CD14-positive monocyte (primary cell): ENCODE measurements around the gene DMRTC2. TPM values are rescaled to one million over a fixed set of nuclear protein-coding genes. Genes with fewer than 3 reads are reported as not detected.
A peak's percentile ranks its signal among the peaks of the same experiment; 100 is the strongest.

Experiments
- DNase-seq, 3 donors: peaks; one replicate each; pipeline ENCODE4 v3.0.0-alpha.2; 2011 to 2022
- H2AFZ ChIP-seq: 2 replicates; pipeline ENCODE4 v1.6.0; 2012; ENCODE audit warnings: mild to moderate bottlenecking, low read depth, low read length, inconsistent platforms; ENCODE audit not compliant: insufficient read depth, poor library complexity, severe bottlenecking
- H3K27ac ChIP-seq, 2 donors: 1 replicate in 1 of 2; 2 replicates in 1 of 2; pipeline ENCODE4 v1.5.1; 2012 to 2013; ENCODE audit warnings: low read length in 2 of 2, control low read depth in 1 of 2, inconsistent platforms in 1 of 2, low read depth in 1 of 2, mild to moderate bottlenecking in 1 of 2
- H3K27me3 ChIP-seq, 2 donors: one replicate each; pipeline versions ENCODE4 v1.6.0 to v1.6.1; 2011 to 2013; ENCODE audit warnings: low read length in 2 of 2; ENCODE audit not compliant: control insufficient read depth in 2 of 2, insufficient read depth in 2 of 2
- H3K36me3 ChIP-seq, 2 donors: replicated peaks in 1 of 2; 1 replicate in 1 of 2; 2 replicates in 1 of 2; pipeline versions ENCODE4 v1.5.1 to v1.6.1; 2012 to 2013; ENCODE audit warnings: low read length in 2 of 2, control low read depth in 1 of 2, inconsistent platforms in 1 of 2, mild to moderate bottlenecking in 1 of 2; ENCODE audit not compliant: insufficient read depth in 2 of 2, control insufficient read depth in 1 of 2
- H3K4me1 ChIP-seq, 2 donors: 1 replicate in 1 of 2; 2 replicates in 1 of 2; pipeline versions ENCODE4 v1.5.1 to v1.6.1; 2012 to 2013; ENCODE audit warnings: low read length in 2 of 2, control low read depth in 1 of 2, inconsistent platforms in 1 of 2, mild to moderate bottlenecking in 1 of 2, moderate library complexity in 1 of 2; ENCODE audit not compliant: insufficient read depth in 2 of 2, control insufficient read depth in 1 of 2
- H3K4me2 ChIP-seq: replicated peaks from 2 replicates; pipeline ENCODE3; 2012; ENCODE audit warnings: low read length, moderate library complexity, mild to moderate bottlenecking; ENCODE audit not compliant: poor library complexity, severe bottlenecking; ENCODE audit errors: extremely low read depth
- H3K4me3 ChIP-seq, 3 experiments: fragments of 200-600 bp in 1 of 3; sonication (generic) in 1 of 3; replicated peaks in 1 of 3; 1 replicate in 2 of 3; 2 replicates in 1 of 3; pipeline ENCODE4 v1.5.1; 2011 to 2013; ENCODE audit warnings: low read length in 3 of 3, mild to moderate bottlenecking in 3 of 3, control low read depth in 2 of 3, low read depth in 2 of 3, inconsistent platforms in 1 of 3, moderate library complexity in 1 of 3
- H3K79me2 ChIP-seq: 2 replicates; pipeline ENCODE4 v1.6.0; 2012; ENCODE audit warnings: mild to moderate bottlenecking, control low read depth, inconsistent platforms, low read length, moderate library complexity; ENCODE audit not compliant: insufficient read depth
- H3K9ac ChIP-seq: 2 replicates; pipeline ENCODE4 v1.6.0; 2017; ENCODE audit warnings: low read length, mild to moderate bottlenecking; ENCODE audit not compliant: insufficient read depth, poor library complexity, severe bottlenecking
- H3K9me3 ChIP-seq, 2 donors: replicated peaks in 1 of 2; 1 replicate in 1 of 2; 2 replicates in 1 of 2; pipeline versions ENCODE4 v1.5.1 to v1.6.1; 2012 to 2013; ENCODE audit warnings: low read length in 2 of 2, control low read depth in 1 of 2; ENCODE audit not compliant: control insufficient read depth in 1 of 2, insufficient read depth in 1 of 2
- H4K20me1 ChIP-seq: 2 replicates; pipeline ENCODE4 v1.6.0; 2012; ENCODE audit warnings: mild to moderate bottlenecking, low read length, control low read depth, moderate library complexity; ENCODE audit not compliant: insufficient read depth
- H3K27ac Mint-ChIP-seq, 7 donors: one replicate each; pipeline ENCODE4 v1.8.0; 2020; ENCODE audit warnings: mild to moderate bottlenecking in 7 of 7, mixed read lengths in 7 of 7, moderate library complexity in 6 of 7, inconsistent platforms in 2 of 7
- H3K27me3 Mint-ChIP-seq, 3 donors: one replicate each; pipeline ENCODE4 v1.8.0; 2021 to 2022; ENCODE audit warnings: low read depth in 3 of 3, mild to moderate bottlenecking in 3 of 3, mixed read lengths in 3 of 3, moderate library complexity in 3 of 3, inconsistent platforms in 1 of 3
- H3K36me3 Mint-ChIP-seq, 2 donors: one replicate each; pipeline ENCODE4 v1.8.0; 2020; ENCODE audit warnings: mixed read lengths in 2 of 2, inconsistent platforms in 1 of 2, mild to moderate bottlenecking in 1 of 2
- H3K4me1 Mint-ChIP-seq: one replicate; pipeline ENCODE4 v1.8.0; 2020; ENCODE audit warnings: mild to moderate bottlenecking, mixed read lengths
- H3K4me3 Mint-ChIP-seq, 2 donors: one replicate each; pipeline ENCODE4 v1.8.0; 2020; ENCODE audit warnings: mild to moderate bottlenecking in 2 of 2, mixed read lengths in 2 of 2, moderate library complexity in 1 of 2
- H3K9me3 Mint-ChIP-seq, 7 donors: one replicate each; pipeline ENCODE4 v1.8.0; 2020 to 2022; ENCODE audit warnings: mixed read lengths in 7 of 7, mild to moderate bottlenecking in 6 of 7, moderate library complexity in 6 of 7, inconsistent platforms in 2 of 7
- CTCF ChIP-seq: fragments of 200-600 bp; IDR thresholded peaks from one replicate; pipeline ENCODE4 v1.8.0; 2022; ENCODE audit warnings: antibody characterized with exemption, mild to moderate bottlenecking
- WGBS: methylation state at CpG from one replicate; pipeline ENCODE4 v1.1.5; 2013; ENCODE audit warnings: missing lambda C conversion rate; ENCODE audit not compliant: insufficient coverage; 5-methylcytosine and 5-hydroxymethylcytosine counted together
- intact Hi-C, 2 donors: fragments of 100-400 bp; cut with micrococcal nuclease; formaldehyde crosslinking; loops; one replicate each; pipeline versions ENCODE4 v1.15.0 to v1.15.1; 2023
- polyA plus RNA-seq, 3 donors: library from polyadenylated mRNA; depleted of rRNA in 1 of 3; unstranded in 2 of 3; stranded (reverse) in 1 of 3; fragments of 300-500 nt in 2 of 3; fragments of >200 nt in 1 of 3; fragmentation: Illumina TruSeq in 2 of 3; gene quantifications; 1 replicate in 2 of 3; 2 replicates in 1 of 3; pipeline ENCODE4 v1.2.3, GENCODE V29; 2012 to 2021

The DMRTC2 gene
- polyA plus RNA-seq, 3 donors: not detected

- Mint-ChIP-seq H3K4me1 (peaks cover 68% of the 10 kb centered on the region), H3K9me3 (peaks cover 0 to 4% (median 0%) of the 10 kb centered on the region in 7 donors)
- peak in 2 of 3 donors; percentile 56 to 70 for DNase-seq
These were observed 33.4 kb downstream of the DMRTC2 start for GRCh38 chr19:41877916-41878905.

More at GRCh38 chr19:41877916-41878905, 33.4 kb downstream of the DMRTC2 start:
- Histone ChIP-seq H3K9ac (peak overlapping the region; percentile 66), H2AFZ (peak overlapping the region; percentile 78), H3K79me2 (peaks cover 2% of the 10 kb centered on the region), H3K4me3 (peak overlapping the region in 2 of 3 experiments; percentile 1 to 66), H3K27ac (peak overlapping the region; percentile 43 to 92), H4K20me1 (no peaks in the 10 kb centered on the region), H3K4me1 (peaks cover 62 to 73% of the 10 kb centered on the region in 2 donors), H3K27me3 (no peaks in the 10 kb centered on the region), H3K4me2 (peak overlapping the region; percentile 78), H3K9me3 (no peaks in the 10 kb centered on the region), H3K36me3 (no peaks in the 10 kb centered on the region)
- Mint-ChIP-seq H3K36me3 (no peaks in the 10 kb centered on the region), H3K4me3 (peak overlapping the region; percentile 67 to 84), H3K27ac (peak overlapping the region; percentile 75 to 92 (median 87)), H3K27me3 (peaks cover 0 to 1% (median 0%) of the 10 kb centered on the region in 3 donors)
- 54% methylated on average over 11 of the region's 17 CpGs for WGBS
- TF ChIP-seq CTCF: no peak
- intact Hi-C loops: no loop called here
